SU-DHL-6 (cell line): ENCODE measurements around the gene ZMYM4.

Experiments used
- EZH2phosphoT487 ChIP-seq: fragments of 200-600 bp; sonication (generic), shearing (Covaris generic); conservative IDR thresholded peaks from 2 replicates; pipeline ENCODE4 v1.6.1; 2018; ENCODE audit warnings: mild to moderate bottlenecking, antibody characterized with exemption, low read length, moderate library complexity, mixed read lengths
- TF ChIP-seq, protein P1 (sequence below): fragments of 200-600 bp; sonication (generic); IDR thresholded peaks from one replicate; pipeline ENCODE4 v1.5.1; 2017; ENCODE audit warnings: antibody characterized with exemption, mild to moderate bottlenecking, low read length, moderate library complexity; ENCODE audit not compliant: insufficient read depth, poor library complexity, severe bottlenecking

DNA sequence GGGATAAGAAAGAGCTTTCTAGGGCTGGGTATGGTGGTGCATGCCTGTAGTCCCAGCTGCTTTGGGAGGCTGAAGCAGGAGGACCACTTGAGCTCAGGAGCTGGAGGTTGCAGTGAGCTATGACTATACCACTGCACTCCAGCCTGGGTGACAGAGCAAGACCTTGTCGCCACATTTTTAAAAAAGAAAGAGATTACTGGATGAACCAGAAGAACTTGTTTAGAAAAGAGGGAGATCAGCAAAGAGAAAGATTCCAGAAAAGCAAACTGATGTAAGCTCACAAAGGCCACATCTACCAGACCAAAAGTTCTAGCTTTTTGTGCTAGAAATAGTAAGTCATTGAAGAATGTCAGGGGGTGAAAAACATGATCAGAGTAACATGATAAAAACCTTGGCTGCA lies 171.1 kb downstream of the ZMYM4 start:
- TF ChIP-seq, protein P1, sequence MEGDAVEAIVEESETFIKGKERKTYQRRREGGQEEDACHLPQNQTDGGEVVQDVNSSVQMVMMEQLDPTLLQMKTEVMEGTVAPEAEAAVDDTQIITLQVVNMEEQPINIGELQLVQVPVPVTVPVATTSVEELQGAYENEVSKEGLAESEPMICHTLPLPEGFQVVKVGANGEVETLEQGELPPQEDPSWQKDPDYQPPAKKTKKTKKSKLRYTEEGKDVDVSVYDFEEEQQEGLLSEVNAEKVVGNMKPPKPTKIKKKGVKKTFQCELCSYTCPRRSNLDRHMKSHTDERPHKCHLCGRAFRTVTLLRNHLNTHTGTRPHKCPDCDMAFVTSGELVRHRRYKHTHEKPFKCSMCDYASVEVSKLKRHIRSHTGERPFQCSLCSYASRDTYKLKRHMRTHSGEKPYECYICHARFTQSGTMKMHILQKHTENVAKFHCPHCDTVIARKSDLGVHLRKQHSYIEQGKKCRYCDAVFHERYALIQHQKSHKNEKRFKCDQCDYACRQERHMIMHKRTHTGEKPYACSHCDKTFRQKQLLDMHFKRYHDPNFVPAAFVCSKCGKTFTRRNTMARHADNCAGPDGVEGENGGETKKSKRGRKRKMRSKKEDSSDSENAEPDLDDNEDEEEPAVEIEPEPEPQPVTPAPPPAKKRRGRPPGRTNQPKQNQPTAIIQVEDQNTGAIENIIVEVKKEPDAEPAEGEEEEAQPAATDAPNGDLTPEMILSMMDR = no peak
- no peak for TF ChIP-seq EZH2phosphoT487
